ENCODE results near the gene EGLN3. TPM values are rescaled to one million over a fixed set of nuclear protein-coding genes. Genes with fewer than 3 reads are reported as not detected.

EGLN3 gene
- total and polyA plus RNA-seq, 2 of the 13 experiments (the other 11 are each of a cell fraction or from before 2014, with no cell fraction given) = 0.18 to 27.3 TPM

DNA sequence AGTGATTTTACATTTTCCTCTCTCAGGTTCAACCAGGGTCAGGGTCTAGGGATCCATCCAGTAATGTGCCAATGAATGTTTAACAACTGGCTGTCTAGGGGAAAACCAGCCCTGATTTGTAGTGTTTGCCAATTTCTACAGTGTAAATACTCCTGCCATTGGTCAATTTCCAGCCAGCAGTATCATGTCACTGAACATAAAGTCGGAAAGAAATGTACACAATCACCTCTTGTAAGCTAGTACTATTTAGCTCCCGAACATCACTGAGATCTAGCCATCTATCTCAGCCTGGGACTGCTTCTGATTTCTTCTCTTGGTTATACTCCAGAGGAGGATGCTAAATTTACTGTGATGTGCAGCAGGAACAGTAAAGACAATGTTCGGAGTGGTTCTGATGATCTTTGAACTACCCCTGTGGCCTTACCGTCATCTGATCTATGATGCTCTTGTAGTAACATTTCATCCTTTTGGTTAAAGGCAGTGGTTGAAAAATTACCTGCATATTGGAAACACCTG, 36.7 kb upstream of the EGLN3 start (continued):
- TF ChIP-seq, protein P1, sequence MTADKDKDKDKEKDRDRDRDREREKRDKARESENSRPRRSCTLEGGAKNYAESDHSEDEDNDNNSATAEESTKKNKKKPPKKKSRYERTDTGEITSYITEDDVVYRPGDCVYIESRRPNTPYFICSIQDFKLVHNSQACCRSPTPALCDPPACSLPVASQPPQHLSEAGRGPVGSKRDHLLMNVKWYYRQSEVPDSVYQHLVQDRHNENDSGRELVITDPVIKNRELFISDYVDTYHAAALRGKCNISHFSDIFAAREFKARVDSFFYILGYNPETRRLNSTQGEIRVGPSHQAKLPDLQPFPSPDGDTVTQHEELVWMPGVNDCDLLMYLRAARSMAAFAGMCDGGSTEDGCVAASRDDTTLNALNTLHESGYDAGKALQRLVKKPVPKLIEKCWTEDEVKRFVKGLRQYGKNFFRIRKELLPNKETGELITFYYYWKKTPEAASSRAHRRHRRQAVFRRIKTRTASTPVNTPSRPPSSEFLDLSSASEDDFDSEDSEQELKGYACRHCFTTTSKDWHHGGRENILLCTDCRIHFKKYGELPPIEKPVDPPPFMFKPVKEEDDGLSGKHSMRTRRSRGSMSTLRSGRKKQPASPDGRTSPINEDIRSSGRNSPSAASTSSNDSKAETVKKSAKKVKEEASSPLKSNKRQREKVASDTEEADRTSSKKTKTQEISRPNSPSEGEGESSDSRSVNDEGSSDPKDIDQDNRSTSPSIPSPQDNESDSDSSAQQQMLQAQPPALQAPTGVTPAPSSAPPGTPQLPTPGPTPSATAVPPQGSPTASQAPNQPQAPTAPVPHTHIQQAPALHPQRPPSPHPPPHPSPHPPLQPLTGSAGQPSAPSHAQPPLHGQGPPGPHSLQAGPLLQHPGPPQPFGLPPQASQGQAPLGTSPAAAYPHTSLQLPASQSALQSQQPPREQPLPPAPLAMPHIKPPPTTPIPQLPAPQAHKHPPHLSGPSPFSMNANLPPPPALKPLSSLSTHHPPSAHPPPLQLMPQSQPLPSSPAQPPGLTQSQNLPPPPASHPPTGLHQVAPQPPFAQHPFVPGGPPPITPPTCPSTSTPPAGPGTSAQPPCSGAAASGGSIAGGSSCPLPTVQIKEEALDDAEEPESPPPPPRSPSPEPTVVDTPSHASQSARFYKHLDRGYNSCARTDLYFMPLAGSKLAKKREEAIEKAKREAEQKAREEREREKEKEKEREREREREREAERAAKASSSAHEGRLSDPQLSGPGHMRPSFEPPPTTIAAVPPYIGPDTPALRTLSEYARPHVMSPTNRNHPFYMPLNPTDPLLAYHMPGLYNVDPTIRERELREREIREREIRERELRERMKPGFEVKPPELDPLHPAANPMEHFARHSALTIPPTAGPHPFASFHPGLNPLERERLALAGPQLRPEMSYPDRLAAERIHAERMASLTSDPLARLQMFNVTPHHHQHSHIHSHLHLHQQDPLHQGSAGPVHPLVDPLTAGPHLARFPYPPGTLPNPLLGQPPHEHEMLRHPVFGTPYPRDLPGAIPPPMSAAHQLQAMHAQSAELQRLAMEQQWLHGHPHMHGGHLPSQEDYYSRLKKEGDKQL (CRISPR knock-in tag; IDR thresholded peaks at IDR 0.05; ENCODE audit: low read depth) = no peak
- TF ChIP-seq SRSF9 (IDR thresholded peaks at IDR 0.05; ENCODE audit: borderline replicate concordance, insufficient read depth, low read depth, low read length, poor library complexity, severe bottlenecking) (no peak), ZFP90 (CRISPR knock-in tag; IDR thresholded peaks at IDR 0.05; ENCODE audit: borderline replicate concordance) (no peak), ZNF644 (CRISPR knock-in tag; IDR thresholded peaks at IDR 0.05; ENCODE audit: low read depth) (peak; percentile 89), ATRX (CRISPR knock-in tag; IDR thresholded peaks at IDR 0.05; ENCODE audit: borderline replicate concordance) (no peak), ELF4 (CRISPR knock-in tag; IDR thresholded peaks at IDR 0.05; ENCODE audit: borderline replicate concordance) (peak; percentile 77), RCOR2 (CRISPR knock-in tag; IDR thresholded peaks at IDR 0.05) (peak; percentile 53; the same call in 1 of the 2 replicates), ZBTB7B (CRISPR knock-in tag; IDR thresholded peaks at IDR 0.05) (no peak), ARNT (IDR thresholded peaks at IDR 0.05) (no peak), KLF9 (CRISPR knock-in tag; IDR thresholded peaks at IDR 0.05; ENCODE audit: low read depth) (no peak), ZNF563 (CRISPR knock-in tag; IDR thresholded peaks at IDR 0.05) (no peak), KDM5A (IDR thresholded peaks at IDR 0.05; ENCODE audit: borderline replicate concordance, low read length) (no peak), MEIS1 (CRISPR knock-in tag; IDR thresholded peaks at IDR 0.05; ENCODE audit: borderline replicate concordance) (no peak), SUZ12 (IDR thresholded peaks at IDR 0.05; ENCODE audit: low read depth, low read length) (no peak), FOXA3 (CRISPR knock-in tag; IDR thresholded peaks at IDR 0.05) (peak; percentile 93), ZKSCAN1 (IDR thresholded peaks at IDR 0.05; ENCODE audit: low read length) (no peak), ZNF839 (CRISPR knock-in tag; IDR thresholded peaks at IDR 0.05; ENCODE audit: borderline replicate concordance) (no peak), BATF2 (CRISPR knock-in tag; IDR thresholded peaks at IDR 0.05) (no peak), ZNF746 (CRISPR knock-in tag; IDR thresholded peaks at IDR 0.05) (no peak)
- TF ChIP-seq, protein P2, sequence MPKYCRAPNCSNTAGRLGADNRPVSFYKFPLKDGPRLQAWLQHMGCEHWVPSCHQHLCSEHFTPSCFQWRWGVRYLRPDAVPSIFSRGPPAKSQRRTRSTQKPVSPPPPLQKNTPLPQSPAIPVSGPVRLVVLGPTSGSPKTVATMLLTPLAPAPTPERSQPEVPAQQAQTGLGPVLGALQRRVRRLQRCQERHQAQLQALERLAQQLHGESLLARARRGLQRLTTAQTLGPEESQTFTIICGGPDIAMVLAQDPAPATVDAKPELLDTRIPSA (CRISPR knock-in tag; IDR thresholded peaks at IDR 0.05; ENCODE audit: borderline replicate concordance) = no peak
- TF ChIP-seq, protein P3, sequence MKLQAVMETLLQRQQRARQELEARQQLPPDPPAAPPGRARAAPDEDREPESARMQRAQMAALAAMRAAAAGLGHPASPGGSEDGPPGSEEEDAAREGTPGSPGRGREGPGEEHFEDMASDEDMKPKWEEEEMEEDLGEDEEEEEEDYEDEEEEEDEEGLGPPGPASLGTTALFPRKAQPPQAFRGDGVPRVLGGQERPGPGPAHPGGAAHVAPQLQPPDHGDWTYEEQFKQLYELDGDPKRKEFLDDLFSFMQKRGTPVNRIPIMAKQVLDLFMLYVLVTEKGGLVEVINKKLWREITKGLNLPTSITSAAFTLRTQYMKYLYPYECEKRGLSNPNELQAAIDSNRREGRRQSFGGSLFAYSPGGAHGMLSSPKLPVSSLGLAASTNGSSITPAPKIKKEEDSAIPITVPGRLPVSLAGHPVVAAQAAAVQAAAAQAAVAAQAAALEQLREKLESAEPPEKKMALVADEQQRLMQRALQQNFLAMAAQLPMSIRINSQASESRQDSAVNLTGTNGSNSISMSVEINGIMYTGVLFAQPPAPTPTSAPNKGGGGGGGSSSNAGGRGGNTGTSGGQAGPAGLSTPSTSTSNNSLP (IDR thresholded peaks at IDR 0.05; ENCODE audit: low read depth, low read length) = peak; percentile 72
